K562 (cell line): ENCODE data around the gene LZTS3. TPM values are rescaled to one million over a fixed set of nuclear protein-coding genes. Genes with fewer than 3 reads are reported as not detected.

Experiments
- CHCHD3 ChIP-seq: fragments of 250-450 bp; sonication (Bioruptor Pico); IDR thresholded peaks from 2 replicates; pipeline ENCODE4 v2.1.2; 2022; ENCODE audit warnings: mild to moderate bottlenecking
- CREB1 ChIP-seq, 2 experiments: sonication (generic) in 1 of 2; formaldehyde crosslinking in 1 of 2; IDR thresholded peaks; 2 replicates each; pipeline versions ENCODE4 v1.6.1 to v1.8.0; 2012 to 2022; ENCODE audit warnings: inconsistent platforms in 1 of 2, mild to moderate bottlenecking in 1 of 2, missing genetic modification reagents in 1 of 2, moderate library complexity in 1 of 2
- CTBP1 ChIP-seq: fragments of 450-650 bp; IDR thresholded peaks from 2 replicates; pipeline ENCODE4 v1.6.1; 2016; ENCODE audit warnings: borderline replicate concordance
- EP400 ChIP-seq: fragments of 450-650 bp; IDR thresholded peaks from 2 replicates; pipeline ENCODE4 v1.6.1; 2017; ENCODE audit warnings: antibody characterized with exemption, mild to moderate bottlenecking, moderate library complexity
- HDAC1 ChIP-seq, 2 experiments: fragments of 450-650 bp; IDR thresholded peaks; 2 replicates each; pipeline ENCODE4 v1.6.1; 2016 to 2017; ENCODE audit warnings: inconsistent platforms in 1 of 2, mild to moderate bottlenecking in 1 of 2, moderate library complexity in 1 of 2
- JUND ChIP-seq, 2 experiments: IDR thresholded peaks; 2 replicates in 1 of 2; 3 replicates in 1 of 2; pipeline ENCODE4 v1.6.1; 2011; ENCODE audit warnings: borderline replicate concordance in 2 of 2, low read depth in 2 of 2, low read length in 2 of 2, improper control_type of control experiment in 1 of 2, missing biosample characterization in 1 of 2, missing genetic modification characterization in 1 of 2, missing genetic modification reagents in 1 of 2
- SP1 ChIP-seq: sonication (generic); formaldehyde crosslinking; IDR thresholded peaks from 2 replicates; pipeline ENCODE4 v1.8.1; 2022; ENCODE audit warnings: mild to moderate bottlenecking, missing genetic modification reagents
- SPI1 ChIP-seq: IDR thresholded peaks from 2 replicates; pipeline ENCODE4 v1.6.1; 2011; ENCODE audit warnings: low read depth, low read length, control low read depth, borderline replicate concordance
- polyA plus RNA-seq, 8 experiments: library from polyadenylated mRNA; depleted of rRNA in 4 of 8; stranded (reverse) in 5 of 8; unstranded in 3 of 8; fragments of >200 nt; fragmentation: Nextera tagmentation in 2 of 8; fragmentation: Illumina TruSeq in 1 of 8; extraction: Ambion mirVana in 2 of 8; extraction: Trizol in 1 of 8; gene quantifications; 2 replicates each; pipeline versions ENCODE4 v1.2.1 to v1.2.3, GENCODE V29; 2011 to 2014; ENCODE audit warnings: inconsistent platforms in 1 of 8, missing spikeins in 1 of 8
- total RNA-seq, 7 experiments: library from RNA; depleted of rRNA in 6 of 7; stranded (reverse); fragments of >200 nt in 6 of 7; fragmentation: Illumina TruSeq in 2 of 7; extraction: Trizol in 2 of 7; gene quantifications; 2 replicates each; pipeline versions ENCODE4 v1.2.1 to v1.2.3, GENCODE V29; 2011 to 2021; ENCODE audit warnings: low replicate concordance in 1 of 7
- TF ChIP-seq, protein P1 (sequence below), 3 experiments: fragments of 200-800 bp in 1 of 3; sonication (Bioruptor generic) in 1 of 3; sonication (generic) in 1 of 3; formaldehyde crosslinking in 1 of 3; IDR thresholded peaks; 2 replicates each; pipeline versions ENCODE4 v1.6.1 to v1.8.0; 2016 to 2022; ENCODE audit warnings: mild to moderate bottlenecking in 2 of 3, missing compliant biosample characterization in 2 of 3, missing genetic modification characterization in 2 of 3, missing genetic modification reagents in 1 of 3
- TF ChIP-seq, protein P2 (sequence below): fragments of 200-800 bp; sonication (Bioruptor generic); IDR thresholded peaks from 2 replicates; pipeline ENCODE4 v1.6.1; 2017; ENCODE audit warnings: missing genetic modification characterization, missing compliant biosample characterization
- TF ChIP-seq, protein P3 (sequence below): fragments of 250-450 bp; sonication (Bioruptor Pico); IDR thresholded peaks from 2 replicates; pipeline ENCODE4 v1.5.0; 2021
- TF ChIP-seq, protein P4 (sequence below): sonication (generic); formaldehyde crosslinking; IDR thresholded peaks from 2 replicates; pipeline ENCODE4 v1.8.1; 2022; ENCODE audit warnings: missing genetic modification reagents
- TF ChIP-seq, protein P5 (sequence below): sonication (generic); formaldehyde crosslinking; IDR thresholded peaks from 2 replicates; pipeline ENCODE4 v1.8.0; 2022; ENCODE audit warnings: mild to moderate bottlenecking, missing genetic modification reagents

Gene LZTS3
- total and polyA plus RNA-seq, 9 of the 15 experiments (the other 6 are each of a cell fraction or from before 2014, with no cell fraction given) = 0.07 to 2.9 (median 2.0) TPM

DNA sequence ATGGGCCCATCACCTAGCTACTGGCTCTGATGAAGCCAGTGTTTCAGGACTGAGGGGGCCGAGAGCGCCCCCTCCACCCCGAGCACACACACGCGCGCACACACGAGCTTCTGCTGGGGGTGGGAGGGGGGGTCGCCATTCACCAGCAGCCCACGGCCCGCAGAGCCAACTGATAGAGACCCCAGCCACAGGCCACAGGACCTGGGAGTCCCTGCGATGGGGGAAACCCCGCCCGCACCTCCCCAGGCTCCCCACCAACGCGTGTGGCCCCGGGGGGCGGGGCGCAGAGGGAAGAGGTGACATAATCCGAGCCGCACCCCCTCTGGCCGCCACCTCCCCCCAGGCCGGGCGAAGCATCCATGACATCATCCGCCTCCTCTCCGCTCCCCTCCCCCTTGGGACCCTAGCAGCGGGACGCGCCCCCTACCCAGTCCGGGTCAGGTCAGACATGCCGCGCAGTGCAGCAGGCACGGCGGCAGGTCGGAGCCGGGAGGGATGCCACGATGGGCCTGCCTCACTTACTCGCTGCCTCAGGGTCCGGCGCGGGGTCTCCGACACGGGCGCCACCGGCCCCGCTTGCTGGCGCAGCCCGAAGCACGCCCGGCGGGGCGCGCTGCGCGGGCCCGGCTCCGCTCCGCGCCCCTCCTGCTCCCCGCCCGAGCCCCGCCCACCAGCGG is at the start of gene LZTS3 (continued):
- TF ChIP-seq CREB1 (IDR thresholded peaks at IDR 0.05) (0 out of 2 replicates have a peak, but pooled peaks have one; percentile 34), CREB1 (CRISPR knock-in tag; IDR thresholded peaks at IDR 0.05) (no peak; the same call in 1 of the 2 replicates), HDAC1 (IDR thresholded peaks at IDR 0.05) (peak in 1 of 2 experiments; percentile 57; a peak in 1 of 4 replicates), SP1 (CRISPR knock-in tag) (peak; percentile 55), JUND (IDR thresholded peaks at IDR 0.05; ENCODE audit: borderline replicate concordance, low read depth, low read length) (peak; percentile 60), JUND (tag; IDR thresholded peaks at IDR 0.05; ENCODE audit: borderline replicate concordance, low read depth, low read length) (peak; percentile 46; the same call in 1 of the 3 replicates), CHCHD3 (no peak), CTBP1 (0 out of 2 replicates have a peak, but pooled peaks have one; percentile 23), SPI1 (no peak), EP400 (peak; percentile 41; the same call in 1 of the 2 replicates)
- TF ChIP-seq, protein P1, sequence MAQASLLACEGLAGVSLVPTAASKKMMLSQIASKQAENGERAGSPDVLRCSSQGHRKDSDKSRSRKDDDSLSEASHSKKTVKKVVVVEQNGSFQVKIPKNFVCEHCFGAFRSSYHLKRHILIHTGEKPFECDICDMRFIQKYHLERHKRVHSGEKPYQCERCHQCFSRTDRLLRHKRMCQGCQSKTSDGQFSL (CRISPR knock-in tag; IDR thresholded peaks at IDR 0.05) = peak; percentile 81
- TF ChIP-seq, protein P1 (tag; IDR thresholded peaks at IDR 0.05) = no peak
- TF ChIP-seq, protein P2, sequence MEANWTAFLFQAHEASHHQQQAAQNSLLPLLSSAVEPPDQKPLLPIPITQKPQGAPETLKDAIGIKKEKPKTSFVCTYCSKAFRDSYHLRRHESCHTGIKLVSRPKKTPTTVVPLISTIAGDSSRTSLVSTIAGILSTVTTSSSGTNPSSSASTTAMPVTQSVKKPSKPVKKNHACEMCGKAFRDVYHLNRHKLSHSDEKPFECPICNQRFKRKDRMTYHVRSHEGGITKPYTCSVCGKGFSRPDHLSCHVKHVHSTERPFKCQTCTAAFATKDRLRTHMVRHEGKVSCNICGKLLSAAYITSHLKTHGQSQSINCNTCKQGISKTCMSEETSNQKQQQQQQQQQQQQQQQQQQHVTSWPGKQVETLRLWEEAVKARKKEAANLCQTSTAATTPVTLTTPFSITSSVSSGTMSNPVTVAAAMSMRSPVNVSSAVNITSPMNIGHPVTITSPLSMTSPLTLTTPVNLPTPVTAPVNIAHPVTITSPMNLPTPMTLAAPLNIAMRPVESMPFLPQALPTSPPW (CRISPR knock-in tag) = peak; percentile 83
- TF ChIP-seq, protein P3, sequence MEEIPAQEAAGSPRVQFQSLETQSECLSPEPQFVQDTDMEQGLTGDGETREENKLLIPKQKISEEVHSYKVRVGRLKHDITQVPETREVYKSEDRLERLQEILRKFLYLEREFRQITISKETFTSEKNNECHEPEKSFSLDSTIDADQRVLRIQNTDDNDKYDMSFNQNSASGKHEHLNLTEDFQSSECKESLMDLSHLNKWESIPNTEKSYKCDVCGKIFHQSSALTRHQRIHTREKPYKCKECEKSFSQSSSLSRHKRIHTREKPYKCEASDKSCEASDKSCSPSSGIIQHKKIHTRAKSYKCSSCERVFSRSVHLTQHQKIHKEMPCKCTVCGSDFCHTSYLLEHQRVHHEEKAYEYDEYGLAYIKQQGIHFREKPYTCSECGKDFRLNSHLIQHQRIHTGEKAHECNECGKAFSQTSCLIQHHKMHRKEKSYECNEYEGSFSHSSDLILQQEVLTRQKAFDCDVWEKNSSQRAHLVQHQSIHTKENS = no peak
- TF ChIP-seq, protein P4, sequence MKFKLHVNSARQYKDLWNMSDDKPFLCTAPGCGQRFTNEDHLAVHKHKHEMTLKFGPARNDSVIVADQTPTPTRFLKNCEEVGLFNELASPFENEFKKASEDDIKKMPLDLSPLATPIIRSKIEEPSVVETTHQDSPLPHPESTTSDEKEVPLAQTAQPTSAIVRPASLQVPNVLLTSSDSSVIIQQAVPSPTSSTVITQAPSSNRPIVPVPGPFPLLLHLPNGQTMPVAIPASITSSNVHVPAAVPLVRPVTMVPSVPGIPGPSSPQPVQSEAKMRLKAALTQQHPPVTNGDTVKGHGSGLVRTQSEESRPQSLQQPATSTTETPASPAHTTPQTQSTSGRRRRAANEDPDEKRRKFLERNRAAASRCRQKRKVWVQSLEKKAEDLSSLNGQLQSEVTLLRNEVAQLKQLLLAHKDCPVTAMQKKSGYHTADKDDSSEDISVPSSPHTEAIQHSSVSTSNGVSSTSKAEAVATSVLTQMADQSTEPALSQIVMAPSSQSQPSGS (CRISPR knock-in tag) = peak; percentile 97
- TF ChIP-seq, protein P5, sequence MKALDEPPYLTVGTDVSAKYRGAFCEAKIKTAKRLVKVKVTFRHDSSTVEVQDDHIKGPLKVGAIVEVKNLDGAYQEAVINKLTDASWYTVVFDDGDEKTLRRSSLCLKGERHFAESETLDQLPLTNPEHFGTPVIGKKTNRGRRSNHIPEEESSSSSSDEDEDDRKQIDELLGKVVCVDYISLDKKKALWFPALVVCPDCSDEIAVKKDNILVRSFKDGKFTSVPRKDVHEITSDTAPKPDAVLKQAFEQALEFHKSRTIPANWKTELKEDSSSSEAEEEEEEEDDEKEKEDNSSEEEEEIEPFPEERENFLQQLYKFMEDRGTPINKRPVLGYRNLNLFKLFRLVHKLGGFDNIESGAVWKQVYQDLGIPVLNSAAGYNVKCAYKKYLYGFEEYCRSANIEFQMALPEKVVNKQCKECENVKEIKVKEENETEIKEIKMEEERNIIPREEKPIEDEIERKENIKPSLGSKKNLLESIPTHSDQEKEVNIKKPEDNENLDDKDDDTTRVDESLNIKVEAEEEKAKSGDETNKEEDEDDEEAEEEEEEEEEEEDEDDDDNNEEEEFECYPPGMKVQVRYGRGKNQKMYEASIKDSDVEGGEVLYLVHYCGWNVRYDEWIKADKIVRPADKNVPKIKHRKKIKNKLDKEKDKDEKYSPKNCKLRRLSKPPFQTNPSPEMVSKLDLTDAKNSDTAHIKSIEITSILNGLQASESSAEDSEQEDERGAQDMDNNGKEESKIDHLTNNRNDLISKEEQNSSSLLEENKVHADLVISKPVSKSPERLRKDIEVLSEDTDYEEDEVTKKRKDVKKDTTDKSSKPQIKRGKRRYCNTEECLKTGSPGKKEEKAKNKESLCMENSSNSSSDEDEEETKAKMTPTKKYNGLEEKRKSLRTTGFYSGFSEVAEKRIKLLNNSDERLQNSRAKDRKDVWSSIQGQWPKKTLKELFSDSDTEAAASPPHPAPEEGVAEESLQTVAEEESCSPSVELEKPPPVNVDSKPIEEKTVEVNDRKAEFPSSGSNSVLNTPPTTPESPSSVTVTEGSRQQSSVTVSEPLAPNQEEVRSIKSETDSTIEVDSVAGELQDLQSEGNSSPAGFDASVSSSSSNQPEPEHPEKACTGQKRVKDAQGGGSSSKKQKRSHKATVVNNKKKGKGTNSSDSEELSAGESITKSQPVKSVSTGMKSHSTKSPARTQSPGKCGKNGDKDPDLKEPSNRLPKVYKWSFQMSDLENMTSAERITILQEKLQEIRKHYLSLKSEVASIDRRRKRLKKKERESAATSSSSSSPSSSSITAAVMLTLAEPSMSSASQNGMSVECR = peak; percentile 86
